K562 (cell line): ENCODE results near the gene KRT76. TPM values are rescaled to one million over a fixed set of nuclear protein-coding genes. Genes with fewer than 3 reads are reported as not detected.

Experiments used
- ARID1B ChIP-seq: fragments of 450-650 bp; IDR thresholded peaks from 2 replicates; pipeline ENCODE4 v1.6.1; 2016; ENCODE audit warnings: antibody characterized with exemption, mild to moderate bottlenecking, inconsistent platforms
- ATF1 ChIP-seq, 2 experiments: fragments of 450-650 bp in 1 of 2; IDR thresholded peaks; 2 replicates each; pipeline ENCODE4 v1.6.1; 2016; ENCODE audit warnings: missing compliant biosample characterization in 1 of 2, missing genetic modification characterization in 1 of 2
- E2F4 ChIP-seq: sonication (generic); formaldehyde crosslinking; IDR thresholded peaks from 2 replicates; pipeline ENCODE4 v1.8.0; 2022; ENCODE audit warnings: mild to moderate bottlenecking, low read depth, missing genetic modification reagents
- ETV1 ChIP-seq: fragments of 450-650 bp; conservative IDR thresholded peaks from 2 replicates; pipeline ENCODE4 v1.6.1; 2016; ENCODE audit warnings: missing genetic modification characterization, control low read depth, low read depth, missing compliant biosample characterization
- FOXJ2 ChIP-seq: fragments of 200-800 bp; sonication (Bioruptor generic); IDR thresholded peaks from 2 replicates; pipeline ENCODE4 v1.6.1; 2016; ENCODE audit warnings: missing genetic modification characterization, missing compliant biosample characterization
- HEY1 ChIP-seq: fragments of 250-450 bp; sonication (Bioruptor Pico); IDR thresholded peaks from 2 replicates; pipeline ENCODE4 v1.5.0; 2020; ENCODE audit warnings: mild to moderate bottlenecking, moderate library complexity, borderline replicate concordance
- HMBOX1 ChIP-seq: sonication (generic); IDR thresholded peaks from 2 replicates; pipeline ENCODE4 v1.6.1; 2016
- JUND ChIP-seq, 2 experiments: IDR thresholded peaks; 2 replicates in 1 of 2; 3 replicates in 1 of 2; pipeline ENCODE4 v1.6.1; 2011; ENCODE audit warnings: borderline replicate concordance in 2 of 2, low read depth in 2 of 2, low read length in 2 of 2, improper control_type of control experiment in 1 of 2, missing biosample characterization in 1 of 2, missing genetic modification characterization in 1 of 2, missing genetic modification reagents in 1 of 2
- KLF16 ChIP-seq: IDR thresholded peaks from 2 replicates; pipeline ENCODE4 v1.6.1; 2016; ENCODE audit warnings: antibody characterized with exemption
- MTA3 ChIP-seq: fragments of 450-650 bp; formaldehyde crosslinking; IDR thresholded peaks from 2 replicates; pipeline ENCODE4 v1.6.1; 2017; ENCODE audit warnings: mild to moderate bottlenecking, borderline replicate concordance
- NFYB ChIP-seq: IDR thresholded peaks from 2 replicates; pipeline ENCODE4 v1.6.1; 2011; ENCODE audit warnings: mild to moderate bottlenecking, moderate library complexity; ENCODE audit not compliant: insufficient read length; ENCODE audit errors: extremely low read depth
- RFX7 ChIP-seq: fragments of 250-450 bp; sonication (Bioruptor Pico); IDR thresholded peaks from 2 replicates; pipeline ENCODE4 v1.5.1; 2021; ENCODE audit warnings: mild to moderate bottlenecking
- SOX6 ChIP-seq: fragments of 450-650 bp; IDR thresholded peaks from 2 replicates; pipeline ENCODE4 v1.6.1; 2014; ENCODE audit warnings: mild to moderate bottlenecking
- TCF3 ChIP-seq: sonication (generic); formaldehyde crosslinking; IDR thresholded peaks from 2 replicates; pipeline ENCODE4 v1.4.0; 2020; ENCODE audit warnings: mild to moderate bottlenecking, missing genetic modification reagents
- ZBTB1 ChIP-seq: sonication (generic); formaldehyde crosslinking; IDR thresholded peaks from 2 replicates; pipeline ENCODE4 v1.8.1; 2023; ENCODE audit warnings: missing genetic modification reagents, low read depth, mild to moderate bottlenecking, borderline replicate concordance
- ZC3H11A ChIP-seq: IDR thresholded peaks from 2 replicates; pipeline ENCODE4 v1.6.1; 2012; ENCODE audit warnings: low read depth, low read length, improper control_type of control experiment
- ZFP36 ChIP-seq: fragments of 150-350 bp; IDR thresholded peaks from 2 replicates; pipeline ENCODE4 v1.6.1; 2018; ENCODE audit warnings: low read length, low read depth; ENCODE audit not compliant: partially characterized antibody
- ZNF311 ChIP-seq: fragments of 250-450 bp; sonication (Bioruptor Pico); IDR thresholded peaks from 2 replicates; pipeline ENCODE4 v1.4.0; 2020; ENCODE audit warnings: mild to moderate bottlenecking, moderate library complexity
- polyA plus RNA-seq, 8 experiments: library from polyadenylated mRNA; depleted of rRNA in 4 of 8; stranded (reverse) in 5 of 8; unstranded in 3 of 8; fragments of >200 nt; fragmentation: Nextera tagmentation in 2 of 8; fragmentation: Illumina TruSeq in 1 of 8; extraction: Ambion mirVana in 2 of 8; extraction: Trizol in 1 of 8; gene quantifications; 2 replicates each; pipeline versions ENCODE4 v1.2.1 to v1.2.3, GENCODE V29; 2011 to 2014; ENCODE audit warnings: inconsistent platforms in 1 of 8, missing spikeins in 1 of 8
- total RNA-seq, 7 experiments: library from RNA; depleted of rRNA in 6 of 7; stranded (reverse); fragments of >200 nt in 6 of 7; fragmentation: Illumina TruSeq in 2 of 7; extraction: Trizol in 2 of 7; gene quantifications; 2 replicates each; pipeline versions ENCODE4 v1.2.1 to v1.2.3, GENCODE V29; 2011 to 2021; ENCODE audit warnings: low replicate concordance in 1 of 7
- TF ChIP-seq, protein P1 (sequence below), 2 experiments: fragments of 450-650 bp; conservative IDR thresholded peaks; 2 replicates each; pipeline ENCODE4 v1.6.1; 2017; ENCODE audit warnings: mild to moderate bottlenecking in 2 of 2, moderate library complexity in 2 of 2
- TF ChIP-seq, protein P2 (sequence below): fragments of 250-450 bp; sonication (Bioruptor Pico); IDR thresholded peaks from 2 replicates; pipeline ENCODE4 v1.9.0; 2021; ENCODE audit warnings: mild to moderate bottlenecking

KRT76 gene
- total and polyA plus RNA-seq, 9 of the 15 experiments (the other 6 are each of a cell fraction or from before 2014, with no cell fraction given), result not detected

GRCh38 chr12:52789637-52790426 is 12.7 kb upstream of the KRT76 start (continued):
- TF ChIP-seq, protein P1, sequence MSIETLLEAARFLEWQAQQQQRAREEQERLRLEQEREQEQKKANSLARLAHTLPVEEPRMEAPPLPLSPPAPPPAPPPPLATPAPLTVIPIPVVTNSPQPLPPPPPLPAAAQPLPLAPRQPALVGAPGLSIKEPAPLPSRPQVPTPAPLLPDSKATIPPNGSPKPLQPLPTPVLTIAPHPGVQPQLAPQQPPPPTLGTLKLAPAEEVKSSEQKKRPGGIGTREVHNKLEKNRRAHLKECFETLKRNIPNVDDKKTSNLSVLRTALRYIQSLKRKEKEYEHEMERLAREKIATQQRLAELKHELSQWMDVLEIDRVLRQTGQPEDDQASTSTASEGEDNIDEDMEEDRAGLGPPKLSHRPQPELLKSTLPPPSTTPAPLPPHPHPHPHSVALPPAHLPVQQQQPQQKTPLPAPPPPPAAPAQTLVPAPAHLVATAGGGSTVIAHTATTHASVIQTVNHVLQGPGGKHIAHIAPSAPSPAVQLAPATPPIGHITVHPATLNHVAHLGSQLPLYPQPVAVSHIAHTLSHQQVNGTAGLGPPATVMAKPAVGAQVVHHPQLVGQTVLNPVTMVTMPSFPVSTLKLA (conservative IDR thresholded peaks at IDR 0.05), result peak in 1 of 2 experiments; percentile 54; a peak in 1 of 4 replicates
- TF ChIP-seq ZBTB1 (CRISPR knock-in tag), result peak; percentile 100
- TF ChIP-seq ETV1 (tag), result peak; percentile 45
- peak; percentile 45; the same call in 1 of the 2 replicates for TF ChIP-seq ARID1B
- TF ChIP-seq HEY1 (CRISPR knock-in tag), result no peak
- TF ChIP-seq FOXJ2 (tag), result no peak
- peak; percentile 41; the same call in 1 of the 2 replicates for TF ChIP-seq JUND (IDR thresholded peaks at IDR 0.05; ENCODE audit: borderline replicate concordance, low read depth, low read length)
- no peak for TF ChIP-seq JUND (tag; IDR thresholded peaks at IDR 0.05; ENCODE audit: borderline replicate concordance, low read depth, low read length)
- no peak for TF ChIP-seq ATF1 (CRISPR knock-in tag; IDR thresholded peaks at IDR 0.05)
- TF ChIP-seq ATF1 (tag; IDR thresholded peaks at IDR 0.05), result 0 out of 2 replicates have a peak, but pooled peaks have one; percentile 19
- no peak for TF ChIP-seq NFYB
- TF ChIP-seq HMBOX1, result no peak; the same call in 1 of the 2 replicates
- TF ChIP-seq ZNF311, result no peak
- TF ChIP-seq, protein P2, sequence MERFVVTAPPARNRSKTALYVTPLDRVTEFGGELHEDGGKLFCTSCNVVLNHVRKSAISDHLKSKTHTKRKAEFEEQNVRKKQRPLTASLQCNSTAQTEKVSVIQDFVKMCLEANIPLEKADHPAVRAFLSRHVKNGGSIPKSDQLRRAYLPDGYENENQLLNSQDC, result no peak
- TF ChIP-seq TCF3 (CRISPR knock-in tag), result peak; percentile 63
- peak; percentile 36 for TF ChIP-seq ZFP36
- no peak for TF ChIP-seq RFX7 (CRISPR knock-in tag)
- peak; percentile 74; the same call in 1 of the 2 replicates for TF ChIP-seq KLF16
- TF ChIP-seq ZC3H11A, result no peak
- 0 out of 2 replicates have a peak, but pooled peaks have one; percentile 33 for TF ChIP-seq SOX6
- TF ChIP-seq E2F4 (CRISPR knock-in tag), result no peak
- TF ChIP-seq MTA3, result 0 out of 2 replicates have a peak, but pooled peaks have one; percentile 27
